SK-N-SH (cell line): ENCODE results near the gene LCMT2. TPM values are rescaled to one million over a fixed set of nuclear protein-coding genes. Genes with fewer than 3 reads are reported as not detected.

Source experiments
- CTCF ChIA-PET: fragments of 300-600, 350-600 bp; formaldehyde crosslinking; extraction: SDS; loops from one replicate; lab custom pipeline; 2021; lab: Yijun Ruan, JAX
- POLR2A ChIA-PET: fragments of 350-600 bp; sonication (Branson Sonifier 250); formaldehyde crosslinking; extraction: SDS; loops from one replicate; lab custom pipeline; 2020; ENCODE audit warnings: antibody characterized with exemption, inconsistent platforms; lab: Yijun Ruan, JAX
- DNase-seq: peaks from one replicate; pipeline ENCODE4 v3.0.0; 2012
- H2AFZ ChIP-seq: fragments of 200-600 bp; sonication (generic); 2 replicates; pipeline ENCODE4 v1.8.1; 2016; ENCODE audit warnings: antibody characterized with exemption, mild to moderate bottlenecking, low read depth
- H3F3A ChIP-seq: fragments of 200-600 bp; sonication (generic); replicated peaks from 2 replicates; pipeline ENCODE3; 2016; ENCODE audit warnings: antibody characterized with exemption, mild to moderate bottlenecking; ENCODE audit not compliant: insufficient read depth
- H3K27ac ChIP-seq, 2 experiments: fragments of 200-500 bp in 1 of 2; fragments of 200-600 bp in 1 of 2; sonication (Bioruptor generic) in 1 of 2; sonication (generic), shearing (Covaris generic) in 1 of 2; 2 replicates each; pipeline versions ENCODE4 v1.5.1 to v1.6.1; 2014 to 2016; ENCODE audit warnings: low read depth in 2 of 2, inconsistent platforms in 1 of 2, low read length in 1 of 2, mild to moderate bottlenecking in 1 of 2, mixed read lengths in 1 of 2
- H3K27me3 ChIP-seq: fragments of 200-600 bp; sonication (generic), shearing (Covaris generic); 2 replicates; pipeline ENCODE4 v1.6.1; 2016; ENCODE audit warnings: mixed run types; ENCODE audit not compliant: insufficient read depth
- H3K36me3 ChIP-seq, 2 experiments: fragments of 200-500 bp in 1 of 2; fragments of 200-600 bp in 1 of 2; sonication (Bioruptor generic) in 1 of 2; sonication (generic) in 1 of 2; replicated peaks in 1 of 2; 2 replicates each; pipeline versions ENCODE3 to v1.5.1; 2014 to 2016; ENCODE audit warnings: low read length in 1 of 2, mild to moderate bottlenecking in 1 of 2; ENCODE audit not compliant: insufficient read depth in 2 of 2, control insufficient read depth in 1 of 2
- H3K4me1 ChIP-seq, 2 experiments: fragments of 200-500 bp in 1 of 2; fragments of 200-600 bp in 1 of 2; sonication (Bioruptor generic) in 1 of 2; sonication (generic), shearing (Covaris generic) in 1 of 2; 2 replicates each; pipeline versions ENCODE4 v1.5.1 to v1.6.1; 2014 to 2016; ENCODE audit warnings: low read depth in 1 of 2, low read length in 1 of 2, mixed run types in 1 of 2; ENCODE audit not compliant: insufficient read depth in 2 of 2, control insufficient read depth in 1 of 2
- H3K4me2 ChIP-seq: fragments of 200-600 bp; sonication (generic), shearing (Covaris generic); 2 replicates; pipeline ENCODE4 v1.6.1; 2017; ENCODE audit warnings: mixed run types
- H3K4me3 ChIP-seq, 2 experiments: fragments of 200-500 bp in 1 of 2; fragments of 200-600 bp in 1 of 2; sonication (Bioruptor generic) in 1 of 2; sonication (generic), shearing (Covaris generic) in 1 of 2; 2 replicates each; pipeline versions ENCODE4 v1.5.1 to v1.8.1; 2014 to 2016; ENCODE audit warnings: low read depth in 2 of 2, inconsistent platforms in 1 of 2, low read length in 1 of 2, mild to moderate bottlenecking in 1 of 2, mixed read lengths in 1 of 2, moderate library complexity in 1 of 2
- H3K79me2 ChIP-seq: fragments of 200-600 bp; sonication (generic); 2 replicates; pipeline ENCODE4 v1.8.1; 2017; ENCODE audit warnings: mild to moderate bottlenecking; ENCODE audit not compliant: insufficient read depth
- H3K9ac ChIP-seq: fragments of 200-600 bp; sonication (generic); 2 replicates; pipeline ENCODE4 v1.6.1; 2017; ENCODE audit warnings: mixed run types
- H3K9me2 ChIP-seq: fragments of 200-600 bp; sonication (generic); 2 replicates; pipeline ENCODE4 v1.6.1; 2017; ENCODE audit warnings: mixed run types
- H3K9me3 ChIP-seq: fragments of 200-600 bp; sonication (generic); 2 replicates; pipeline ENCODE4 v1.6.1; 2017; ENCODE audit warnings: mixed run types, mild to moderate bottlenecking, moderate library complexity
- H4K20me1 ChIP-seq: fragments of 200-600 bp; sonication (generic); 2 replicates; pipeline ENCODE4 v1.6.1; 2017; ENCODE audit warnings: mild to moderate bottlenecking, mixed run types; ENCODE audit not compliant: insufficient read depth
- CTCF ChIP-seq: fragments of 200-600 bp; sonication (generic); IDR thresholded peaks from 2 replicates; pipeline ENCODE4 v1.6.1; 2017; ENCODE audit warnings: antibody characterized with exemption, mild to moderate bottlenecking, moderate library complexity
- ELF1 ChIP-seq: IDR thresholded peaks from 2 replicates; pipeline ENCODE4 v1.4.0; 2012
- EP300 ChIP-seq, 2 experiments: IDR thresholded peaks; 2 replicates each; pipeline versions ENCODE4 v1.4.0 to v1.6.1; 2012; ENCODE audit warnings: borderline replicate concordance in 1 of 2, low read depth in 1 of 2, low read length in 1 of 2
- GABPA ChIP-seq: IDR thresholded peaks from 2 replicates; pipeline ENCODE4 v1.4.0; 2012; ENCODE audit warnings: low read depth, mild to moderate bottlenecking
- NRF1 ChIP-seq: IDR thresholded peaks from 2 replicates; pipeline ENCODE4 v1.6.1; 2012; ENCODE audit warnings: low read depth, mild to moderate bottlenecking, low read length
- POLR2AphosphoS5 ChIP-seq: IDR thresholded peaks from 2 replicates; pipeline ENCODE4 v1.6.1; 2012; ENCODE audit warnings: low read depth, low read length
- SIN3A ChIP-seq: IDR thresholded peaks from 2 replicates; pipeline ENCODE4 v1.6.1; 2012; ENCODE audit warnings: low read depth, mild to moderate bottlenecking, low read length, moderate library complexity, borderline replicate concordance
- YY1 ChIP-seq: IDR thresholded peaks from 2 replicates; pipeline ENCODE4 v1.4.0; 2012; ENCODE audit warnings: low read depth, mild to moderate bottlenecking
- ZBTB33 ChIP-seq: IDR thresholded peaks from 2 replicates; pipeline ENCODE4 v1.4.0; 2012; ENCODE audit warnings: low read depth, borderline replicate concordance
- WGBS: methylation state at CpG from one replicate; pipeline ENCODE4 v1.1.6; 2017; ENCODE audit warnings: low lambda C conversion rate; 5-methylcytosine and 5-hydroxymethylcytosine counted together
- polyA plus RNA-seq, 3 experiments: library from polyadenylated mRNA; depleted of rRNA; stranded (reverse); fragments of >200 nt; gene quantifications; 2 replicates each; pipeline ENCODE4 v1.2.3, GENCODE V29; 2012

Gene LCMT2
- polyA plus RNA-seq, 1 of the 3 experiments (the other 2 are of a cell fraction) = 7.1 TPM

DNA sequence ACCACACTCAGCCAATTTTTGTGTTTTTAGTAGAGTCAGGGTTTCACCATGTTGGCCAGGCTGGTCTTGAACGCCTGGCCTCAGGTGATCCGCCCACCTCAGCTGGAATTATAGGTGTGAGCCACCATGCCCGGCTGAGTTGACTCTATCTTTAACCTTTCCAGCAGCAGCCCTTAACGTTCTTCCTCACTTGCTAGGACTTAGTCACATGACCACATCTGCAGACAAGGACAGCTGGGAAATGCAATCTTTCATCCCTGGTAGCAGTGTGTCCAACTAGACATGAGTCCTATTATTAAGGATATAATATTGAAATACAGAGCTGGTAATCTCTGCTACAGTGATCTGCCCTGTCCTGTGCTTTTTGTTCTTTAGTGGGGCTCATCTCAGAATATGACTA is 18.0 kb downstream of the LCMT2 start:
- no peak overlapping the region for H2AFZ ChIP-seq
- H3K36me3 ChIP-seq = no peaks in the 10 kb centered on the region
- H3K79me2 ChIP-seq = no peaks in the 10 kb centered on the region
- ChIA-PET POLR2A (no interaction called here), CTCF (interaction anchor here (1.2 kb wide), 1 partner anchor 87 kb away, joined by 3 read pairs; no protein-coding TSS in a partner anchor)
- DNase-seq = no peak
- H3K9me3 ChIP-seq = no peaks in the 10 kb centered on the region
- H3K9me2 ChIP-seq = no peaks in the 10 kb centered on the region
- WGBS = 19% methylated on average over 4 of the region's 4 CpGs
- no peaks in the 10 kb centered on the region for H4K20me1 ChIP-seq
- H3K9ac ChIP-seq = no peak overlapping the region
- no peak overlapping the region for H3K4me2 ChIP-seq
- H3F3A ChIP-seq = no peaks in the 10 kb centered on the region
- no peak overlapping the region for H3K27ac ChIP-seq
- TF ChIP-seq NRF1 (no peak), SIN3A (no peak), YY1 (no peak), EP300 (IDR thresholded peaks at IDR 0.05; ENCODE audit: borderline replicate concordance in 1 of 2, low read depth in 1 of 2, low read length in 1 of 2) (no peak), CTCF (no peak)
- TF ChIP-seq, all 33 proteins: peak for 0
- Histone ChIP-seq H3K4me3 (no peak overlapping the region), H3K27me3 (peaks cover 36% of the 10 kb centered on the region; the same call in 1 of the 2 replicates), H3K4me1 (no peaks in the 10 kb centered on the region)

DNA sequence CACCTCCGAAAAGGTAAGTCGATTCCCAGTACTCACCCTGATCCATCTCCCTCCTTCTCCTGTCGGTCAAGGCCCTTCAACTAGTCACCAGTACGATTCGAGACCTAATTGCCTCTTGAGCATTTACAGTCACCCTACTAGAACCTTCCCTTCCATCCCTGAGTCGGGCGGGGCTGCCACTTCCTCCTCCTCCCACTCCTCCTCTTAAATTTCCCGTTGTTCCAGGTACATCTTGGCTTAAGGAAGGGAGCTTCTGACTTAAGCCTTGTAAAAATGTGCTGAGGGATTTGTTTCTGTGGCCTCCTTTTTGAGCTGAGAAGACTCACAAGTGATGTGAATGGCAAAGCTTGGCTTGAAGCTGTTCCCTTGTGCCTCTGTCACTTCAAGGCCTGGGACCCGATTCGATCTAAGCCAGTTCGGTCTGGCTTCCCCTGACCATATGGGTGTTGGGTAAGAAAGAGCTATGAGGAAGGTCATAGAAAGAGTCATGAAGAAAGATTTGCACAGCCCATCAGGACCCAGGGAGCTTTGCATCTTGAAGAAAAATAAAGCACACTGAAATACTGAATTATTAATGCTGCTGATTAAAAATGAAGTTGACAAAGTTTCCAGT is 28.1 kb downstream of the LCMT2 start, which contains the start of gene TGM7:
TSS of gene TGM7 (minus strand) at position 51 of the 613 bp plus-strand sequence.
- no peaks in the 10 kb centered on the region for H3K79me2 ChIP-seq
- no peak within 1 kb of the TSS for H3K4me3 ChIP-seq
- no peak within 1 kb of the TSS for H3K4me2 ChIP-seq
- no peaks in the 10 kb centered on the region for H3K36me3 ChIP-seq
- no peak within 1 kb of the TSS for H2AFZ ChIP-seq
- 64% methylated on average over 11 of the region's 11 CpGs for WGBS
- H3K4me1 ChIP-seq = no peaks in the 10 kb centered on the region
- ChIA-PET POLR2A (no interaction called here), CTCF (interaction anchor here (0.7 to 2.6 kb wide), 3 partner anchors 17 to 168 kb away, joined by 3 to 20 read pairs (median 3); no protein-coding TSS in a partner anchor)
- no peak for TF ChIP-seq ELF1
- no peak for TF ChIP-seq GABPA
- no peak for TF ChIP-seq ZBTB33
- TF ChIP-seq POLR2AphosphoS5 = no peak
- no peak for TF ChIP-seq NRF1
- no peaks in the 10 kb centered on the region for H3F3A ChIP-seq
- H3K9me3 ChIP-seq = no peaks in the 10 kb centered on the region
- H3K9ac ChIP-seq = no peak within 1 kb of the TSS
- H4K20me1 ChIP-seq = no peaks in the 10 kb centered on the region
- no peak within 1 kb of the TSS for H3K27ac ChIP-seq
- no peaks in the 10 kb centered on the region for H3K9me2 ChIP-seq
- no peak for DNase-seq
- H3K27me3 ChIP-seq = peaks cover 4% of the 10 kb centered on the region; the same call in 1 of the 2 replicates
